NK-92 treated with Interleukin-12 subunit alpha and Interleukin-12 subunit beta, amount 100 ng/mL, for 24 hours (cell line): Measurements from ENCODE around the gene TBCA.

ENCODE experiments used
- DNase-seq: peaks from one replicate; lab custom pipeline; 2025; lab: John Stamatoyannopoulos, UW

Gene TBCA

DNA sequence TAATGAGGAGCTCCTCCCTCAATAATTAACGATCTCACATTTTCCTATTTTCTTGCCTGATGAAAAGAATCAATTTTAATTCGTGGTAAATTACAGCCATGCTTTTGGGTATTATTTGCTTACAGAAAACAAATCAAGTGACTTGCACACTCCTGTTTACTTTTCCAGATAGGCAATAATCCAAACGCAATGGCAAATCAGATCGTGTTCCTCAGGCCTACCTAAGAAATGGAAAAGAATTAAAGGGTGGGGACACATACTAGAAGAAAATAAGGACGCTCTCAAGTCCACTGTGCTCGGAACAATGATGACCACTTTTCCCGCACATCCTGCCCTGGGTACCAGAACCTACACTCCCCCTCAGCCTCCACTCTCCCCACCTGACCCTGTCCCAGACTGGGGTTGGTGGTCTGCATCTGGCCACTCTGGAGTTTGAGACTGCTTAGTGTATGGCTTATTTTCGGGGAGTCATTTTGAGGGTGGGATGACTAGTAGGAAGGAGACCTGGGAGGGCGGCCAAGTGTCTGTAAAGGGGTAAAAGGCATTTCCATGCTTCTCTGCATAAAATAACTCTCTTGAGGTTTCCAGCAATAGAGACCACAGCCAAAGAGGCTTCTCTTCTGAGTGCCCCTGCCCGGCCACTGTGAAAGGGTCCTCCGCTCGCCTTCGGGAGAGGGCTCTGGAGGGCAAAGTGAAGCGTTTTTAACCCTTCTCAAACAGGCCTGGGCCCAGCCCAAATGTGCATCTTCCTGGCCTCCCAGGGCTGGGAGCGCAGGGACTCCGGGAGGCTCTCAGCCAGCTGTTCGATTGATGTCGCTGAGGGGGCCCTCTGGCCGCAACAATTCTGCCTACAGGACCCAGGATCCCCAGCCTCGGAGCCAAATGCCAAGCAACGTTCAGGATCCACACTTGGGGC lies 133.1 kb downstream of the TBCA start:
- no peak for DNase-seq

DNA sequence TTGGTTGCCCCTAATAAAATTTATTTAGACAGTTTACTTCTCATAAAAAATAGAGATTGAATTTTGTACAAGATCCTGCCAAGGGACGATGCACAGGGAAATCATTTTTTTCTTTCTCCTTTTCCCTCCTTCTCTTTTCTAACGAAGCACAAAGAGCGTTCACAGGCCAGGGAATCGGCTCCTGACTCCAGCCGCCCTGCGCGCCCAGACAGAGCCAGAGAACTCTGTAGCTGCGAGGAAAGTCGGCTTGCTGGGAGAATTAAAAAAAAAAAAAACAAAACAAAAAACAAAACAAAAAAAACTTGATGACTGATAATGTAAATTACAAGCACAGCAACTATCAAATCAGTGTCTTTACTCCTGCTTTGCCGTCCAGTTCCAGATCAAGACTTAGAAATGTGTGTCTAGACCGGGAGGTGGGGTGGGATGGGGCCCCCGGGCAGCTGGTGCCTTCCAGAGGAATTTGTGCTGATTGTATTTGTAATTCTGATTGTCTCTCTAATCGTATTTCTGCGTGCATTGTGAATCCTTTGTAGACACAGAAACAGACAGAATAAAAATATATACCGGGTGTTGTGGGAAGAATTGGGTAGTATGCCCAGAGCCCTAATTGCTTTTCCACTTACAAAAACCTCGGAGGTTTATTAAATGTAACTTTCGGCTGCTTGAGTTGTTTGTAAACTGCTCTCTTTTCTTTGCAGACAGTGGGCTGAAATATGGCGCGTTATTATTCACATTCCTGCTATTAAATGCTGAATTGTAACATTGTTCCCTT lies 134.0 kb downstream of the TBCA start:
- no peak for DNase-seq

DNA sequence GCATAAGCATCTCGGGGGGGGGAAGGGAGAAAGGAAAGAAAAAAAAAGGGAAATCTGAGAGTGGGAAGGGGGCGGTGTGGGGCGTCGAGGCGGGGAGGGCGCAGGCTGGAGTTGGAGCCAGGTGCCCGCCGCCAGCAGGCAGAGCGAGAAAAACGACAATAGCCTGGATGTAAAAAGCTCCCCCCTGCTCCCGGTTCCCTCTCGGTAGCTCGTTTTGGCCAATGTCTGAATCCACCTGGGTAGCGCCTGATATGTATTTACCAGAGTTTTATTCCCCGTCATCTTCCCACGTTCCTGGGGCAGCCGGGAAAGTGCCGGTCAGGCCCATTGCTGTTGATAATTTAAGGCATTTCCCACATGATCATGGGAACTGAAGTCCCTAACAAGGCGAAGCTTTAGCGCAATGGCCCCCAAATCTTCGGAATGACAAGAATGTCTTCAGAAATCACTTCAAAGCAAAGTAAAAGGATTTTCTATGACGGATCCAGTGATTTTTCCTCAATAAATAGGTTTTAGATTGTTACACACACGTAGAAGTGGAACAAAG lies 134.7 kb downstream of the TBCA start:
- DNase-seq = no peak
